Activated CD4-positive, alpha-beta T cell treated with anti-CD3 and anti-CD28 coated beads for 24 hours (primary cell): ENCODE data around the gene PTPRE.
"Not testable (repeated sequence)": the region's sequence is repeated elsewhere in the genome, so short reads cannot be mapped to it uniquely, and the experiment has no call there.

Experiments used
- DNase-seq, 2 donors: peaks; one replicate each; pipeline ENCODE4 v3.0.0-alpha.2; 2020; ENCODE audit warnings: low read depth in 2 of 2

PTPRE gene

GRCh38 chr10:127982601-127983000 is 75.7 kb downstream of the PTPRE start:
- no peak for DNase-seq

GRCh38 chr10:127983344-127984100 is 76.6 kb downstream of the PTPRE start:
- DNase-seq, result no peak

DNA sequence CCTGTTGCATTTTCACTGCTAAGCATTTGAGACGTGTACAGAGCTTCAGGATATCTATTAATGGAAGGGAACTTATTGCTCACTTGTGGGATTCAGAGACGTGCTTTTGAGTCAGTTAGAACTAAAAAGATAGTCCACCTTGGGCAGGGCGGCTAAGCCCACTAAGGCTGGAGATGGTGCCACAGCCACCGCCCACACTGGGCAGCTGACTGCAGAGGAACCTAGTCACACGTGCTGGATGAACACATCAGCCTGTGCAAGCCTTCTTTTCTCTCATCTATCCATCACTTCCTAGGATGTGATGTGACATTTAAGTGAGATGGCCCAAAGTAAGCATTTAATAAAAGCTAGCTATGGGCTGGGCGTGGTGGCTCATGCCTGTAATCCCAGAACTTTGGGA is 78.0 kb downstream of the PTPRE start:
- no peak for DNase-seq

GRCh38 chr10:127986531-127987466 is 79.9 kb downstream of the PTPRE start:
- no peak for DNase-seq

GRCh38 chr10:127987467-127988380 is 80.8 kb downstream of the PTPRE start:
- DNase-seq, result no peak

GRCh38 chr10:127989481-127990012 is 82.6 kb downstream of the PTPRE start:
- no peak for DNase-seq

- not testable (repeated sequence) for DNase-seq
These were observed 83.4 kb downstream of the PTPRE start for GRCh38 chr10:127990132-127990788.

GRCh38 chr10:127990846-127991542 is 84.1 kb downstream of the PTPRE start:
- peak; percentile 42 to 46 for DNase-seq

DNA sequence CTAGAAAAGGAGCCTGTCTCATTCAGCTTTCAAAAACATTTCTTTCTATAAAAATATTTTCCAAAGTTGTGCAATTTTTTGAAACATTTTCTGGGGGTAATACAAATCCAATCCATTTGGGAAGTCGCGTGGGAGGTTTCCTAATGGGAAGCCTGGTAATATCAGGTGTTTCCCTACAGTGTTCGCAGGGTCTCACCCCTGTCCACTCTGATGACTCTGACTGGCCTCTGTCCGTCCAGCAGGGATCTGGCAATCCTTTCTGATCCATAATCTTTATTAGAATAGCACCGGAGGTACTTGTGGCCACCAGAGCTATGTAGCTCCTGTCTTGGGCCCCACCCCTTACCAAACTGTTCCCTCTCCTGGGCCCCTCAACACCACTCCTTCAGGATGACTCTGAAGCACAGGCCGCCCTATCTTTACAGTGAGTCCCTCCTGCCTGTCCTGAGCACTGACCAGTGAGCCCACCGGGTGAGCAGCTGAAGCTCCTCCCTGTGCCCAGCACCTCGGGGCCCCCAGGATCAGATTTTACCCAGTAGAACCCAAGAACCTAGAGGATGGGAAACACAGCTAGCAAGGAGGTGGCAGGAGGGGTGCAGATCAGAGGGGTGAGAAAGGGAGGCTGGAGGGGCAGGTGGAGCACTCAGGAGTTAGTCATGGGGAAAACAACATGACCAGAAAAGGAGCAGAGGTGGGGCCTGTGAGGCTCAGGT is 84.8 kb downstream of the PTPRE start:
- DNase-seq, result no peak

DNA sequence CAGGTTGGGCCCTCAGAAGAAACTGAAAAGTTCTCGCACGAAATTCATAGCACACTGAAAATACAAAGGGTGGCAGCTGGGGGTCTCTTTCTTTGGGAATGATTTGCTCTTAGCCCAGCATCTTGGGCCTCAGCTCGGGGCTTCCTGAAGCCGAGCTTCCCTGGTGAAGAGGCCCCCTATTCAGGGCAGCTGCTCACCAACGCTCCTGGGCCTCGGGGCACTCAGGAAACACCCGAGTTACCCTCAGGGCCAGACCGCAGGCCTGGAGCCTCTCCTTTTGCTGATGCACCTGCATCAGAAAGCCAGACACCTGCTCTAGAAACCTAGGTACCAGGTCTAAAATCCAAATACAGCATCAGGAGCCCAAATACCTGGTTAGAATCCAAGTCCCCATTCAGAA is 85.5 kb downstream of the PTPRE start:
- no peak for DNase-seq

- no peak for DNase-seq
These were observed 86.3 kb downstream of the PTPRE start for GRCh38 chr10:127993056-127993690.

DNA sequence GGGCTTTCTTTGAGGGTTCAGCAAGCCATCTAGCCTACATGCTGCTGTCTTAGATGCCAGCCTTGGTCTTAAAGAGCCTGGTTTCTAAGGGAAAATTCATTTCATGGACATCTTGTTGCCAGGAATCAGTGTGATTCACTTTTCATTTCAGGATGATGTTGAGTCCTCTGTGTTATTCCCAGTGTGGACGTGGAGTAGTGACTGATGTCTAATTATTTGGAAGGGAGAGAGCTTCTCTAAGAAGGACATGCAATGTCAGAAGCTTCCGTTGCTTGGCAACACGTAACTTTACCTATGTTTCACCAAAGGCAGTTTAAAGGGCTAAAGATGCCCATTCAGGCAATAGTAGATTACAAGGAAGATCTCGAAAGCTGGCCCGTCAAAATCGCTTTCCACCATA is 89.0 kb downstream of the PTPRE start:
- no peak for DNase-seq

- no peak for DNase-seq
These were observed 89.7 kb downstream of the PTPRE start for GRCh38 chr10:127996586-127996985.

GRCh38 chr10:127997271-127997670 is 90.4 kb downstream of the PTPRE start:
- no peak for DNase-seq

- no peak for DNase-seq
These were observed 91.0 kb downstream of the PTPRE start for GRCh38 chr10:127997937-127998336.

DNA sequence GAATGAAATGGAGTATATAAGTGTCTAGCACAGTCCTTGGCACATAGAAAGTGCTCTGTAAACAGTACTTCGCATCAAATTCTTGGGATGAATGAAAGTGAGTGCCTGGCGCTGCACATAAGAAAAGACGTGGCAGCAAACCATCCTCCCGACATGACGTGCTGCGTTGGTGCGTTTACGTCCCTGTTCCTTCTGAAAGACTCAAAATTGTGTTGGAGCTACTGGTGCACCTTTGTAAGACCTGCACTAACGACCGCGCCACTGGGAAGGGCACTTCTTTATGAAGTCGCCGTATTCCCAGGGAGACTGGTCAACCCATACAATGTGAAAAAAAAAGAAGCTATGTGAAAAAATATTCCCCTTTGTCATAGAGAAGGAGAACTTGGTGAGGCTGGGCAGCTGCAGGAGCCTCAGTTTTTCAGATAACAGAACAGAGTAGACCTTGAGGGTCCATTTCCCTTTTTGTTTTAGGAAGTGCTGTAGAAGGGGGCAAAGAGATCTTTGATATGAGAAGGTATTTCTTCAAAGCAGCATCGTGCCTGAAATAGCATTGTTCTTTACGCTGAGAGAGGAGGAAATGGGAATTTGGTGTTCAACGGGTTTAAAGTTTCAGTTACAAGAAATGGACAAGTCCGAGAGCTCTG is 91.7 kb downstream of the PTPRE start:
- no peak for DNase-seq

DNA sequence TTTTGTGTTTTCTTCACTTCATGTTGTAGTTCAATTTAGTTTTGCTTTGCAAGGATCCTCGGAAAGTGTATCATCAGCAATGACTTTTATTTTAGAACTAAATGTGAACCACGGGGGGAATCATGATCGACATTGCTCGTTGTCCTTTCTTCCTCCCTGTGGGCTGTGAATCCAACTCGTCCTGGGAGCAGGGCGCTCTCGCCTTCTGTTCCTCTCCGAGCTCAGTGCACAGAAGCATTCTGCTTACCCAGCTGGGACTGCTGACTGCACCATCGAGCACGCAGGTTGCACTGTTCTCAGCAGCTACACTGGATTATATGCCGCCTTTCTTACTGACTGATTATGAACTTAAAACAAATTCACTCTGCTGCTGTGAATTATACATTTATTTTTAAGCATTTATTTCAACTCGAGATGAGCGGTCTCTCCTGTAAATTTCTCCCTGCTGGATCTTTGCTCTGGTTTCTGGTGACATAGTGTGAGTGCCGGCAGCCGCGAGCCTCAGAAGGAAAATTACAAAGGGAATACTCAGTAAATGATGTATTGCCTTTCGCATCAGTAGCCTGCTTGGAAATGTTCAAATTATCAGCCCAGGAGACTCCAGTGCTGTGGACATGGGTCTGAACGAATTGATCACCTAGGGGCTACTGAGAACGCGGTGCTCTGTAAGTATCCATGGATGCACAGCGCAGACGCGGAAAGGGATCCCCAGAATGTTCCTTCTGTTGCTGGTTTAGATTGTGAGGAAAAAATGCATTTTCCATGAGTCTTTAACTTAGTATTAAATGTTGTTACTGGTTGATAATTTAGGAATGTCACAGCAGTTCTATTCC is 92.6 kb downstream of the PTPRE start:
- DNase-seq, result no peak
